B cell (primary cell): ENCODE data around the gene RGS7. TPM values are rescaled to one million over a fixed set of nuclear protein-coding genes. Genes with fewer than 3 reads are reported as not detected.

Experiments used
- ATAC-seq: fragments of 200-7000 bp; cut with Tn5 transposase; one replicate; pipeline ENCODE4 v1.10.0; 2021; ENCODE audit warnings: low read depth, mild to moderate bottlenecking, moderate number of reproducible peaks, moderate library complexity
- CTCF ChIA-PET: fragments of 350-600 bp; sonication (Branson Sonifier 250); formaldehyde crosslinking; loops from one replicate; lab custom pipeline; 2021; ENCODE audit warnings: antibody characterized with exemption, inconsistent platforms; lab: Charles Lee
- POLR2A ChIA-PET: fragments of 350-600 bp; sonication (Branson Sonifier 250); formaldehyde crosslinking; loops from one replicate; lab custom pipeline; 2021; ENCODE audit warnings: antibody characterized with exemption; lab: Charles Lee
- DNase-seq: peaks from one replicate; pipeline ENCODE4 v3.0.0; 2013
- H2AFZ ChIP-seq: 2 replicates; pipeline ENCODE4 v1.6.1; 2012; ENCODE audit warnings: mild to moderate bottlenecking, low read depth, low read length; ENCODE audit not compliant: insufficient read depth, poor library complexity, severe bottlenecking
- H3K27ac ChIP-seq, 2 donors: 1 replicate in 1 of 2; 2 replicates in 1 of 2; pipeline ENCODE4 v1.5.1; 2012 to 2013; ENCODE audit warnings: low read length in 2 of 2, mild to moderate bottlenecking in 2 of 2, moderate library complexity in 1 of 2
- H3K27me3 ChIP-seq, 4 experiments: fragments of 200-600 bp in 1 of 4; sonication (generic) in 1 of 4; replicated peaks in 1 of 4; 1 replicate in 2 of 4; 2 replicates in 2 of 4; pipeline versions ENCODE4 v1.6.1 to v1.7.0; 2013 to 2016; ENCODE audit warnings: low read length in 3 of 4, mild to moderate bottlenecking in 2 of 4, mixed read lengths in 1 of 4, moderate library complexity in 1 of 4; ENCODE audit not compliant: insufficient read depth in 4 of 4, control insufficient read depth in 3 of 4; ENCODE audit errors: control extremely low read depth in 1 of 4
- H3K36me3 ChIP-seq, 2 experiments: replicated peaks in 1 of 2; 1 replicate in 1 of 2; 2 replicates in 1 of 2; pipeline versions ENCODE4 v1.6.1 to v1.7.1; 2013; ENCODE audit warnings: low read length in 1 of 2; ENCODE audit not compliant: insufficient read depth in 2 of 2, control insufficient read depth in 1 of 2; ENCODE audit errors: control extremely low read depth in 1 of 2, extremely low read depth in 1 of 2
- H3K4me1 ChIP-seq, 2 donors: fragments of 200-600 bp in 1 of 2; sonication (generic) in 1 of 2; 1 replicate in 1 of 2; 2 replicates in 1 of 2; pipeline versions ENCODE4 v1.5.1 to v1.6.1; 2013 to 2017; ENCODE audit warnings: low read length in 2 of 2; ENCODE audit not compliant: control insufficient read depth in 2 of 2, insufficient read depth in 2 of 2
- H3K4me2 ChIP-seq: replicated peaks from 2 replicates; pipeline ENCODE3; 2012; ENCODE audit warnings: mild to moderate bottlenecking, low read depth, low read length; ENCODE audit not compliant: poor library complexity, severe bottlenecking
- H3K4me3 ChIP-seq, 5 experiments: fragments of 200-600 bp in 1 of 5; sonication (generic) in 1 of 5; 1 replicate in 3 of 5; 2 replicates in 2 of 5; pipeline versions ENCODE4 v1.5.1 to v1.7.0; 2011 to 2016; ENCODE audit warnings: low read length in 4 of 5, mild to moderate bottlenecking in 4 of 5, low read depth in 2 of 5, control low read depth in 1 of 5, moderate library complexity in 1 of 5; ENCODE audit not compliant: insufficient read depth in 1 of 5; ENCODE audit errors: control extremely low read depth in 1 of 5, extremely low read depth in 1 of 5
- H3K79me2 ChIP-seq: fragments of 200-600 bp; sonication (generic); one replicate; pipeline ENCODE4 v1.6.0; 2016; ENCODE audit warnings: low read length; ENCODE audit not compliant: control insufficient read depth, insufficient read depth
- H3K9ac ChIP-seq: fragments of 200-600 bp; sonication (generic); 2 replicates; pipeline ENCODE4 v1.6.1; 2017; ENCODE audit warnings: mild to moderate bottlenecking, low read length, moderate library complexity
- H3K9me3 ChIP-seq, 3 donors: one replicate each; pipeline versions ENCODE4 v1.6.1 to v1.7.1; 2013; ENCODE audit warnings: low read length in 2 of 3; ENCODE audit not compliant: control insufficient read depth in 2 of 3, insufficient read depth in 1 of 3; ENCODE audit errors: control extremely low read depth in 1 of 3
- H4K20me1 ChIP-seq: 2 replicates; pipeline ENCODE4 v1.6.0; 2012; ENCODE audit warnings: mild to moderate bottlenecking, low read length; ENCODE audit not compliant: insufficient read depth, control insufficient read depth, poor library complexity, severe bottlenecking
- H3K27ac Mint-ChIP-seq: one replicate; pipeline ENCODE4 v1.8.0; 2021; ENCODE audit warnings: mixed read lengths
- H3K27me3 Mint-ChIP-seq: one replicate; pipeline ENCODE4 v1.8.0; 2021; ENCODE audit warnings: mixed read lengths
- H3K4me1 Mint-ChIP-seq: one replicate; pipeline ENCODE4 v1.8.0; 2021; ENCODE audit warnings: mixed read lengths
- H3K4me3 Mint-ChIP-seq: one replicate; pipeline ENCODE4 v1.8.0; 2021; ENCODE audit warnings: mixed read lengths
- H3K9me3 Mint-ChIP-seq: one replicate; pipeline ENCODE4 v1.8.0; 2022; ENCODE audit warnings: mixed read lengths; ENCODE audit not compliant: insufficient read depth
- EZH2 ChIP-seq: IDR thresholded peaks from 2 replicates; pipeline ENCODE4 v1.6.1; 2012; ENCODE audit warnings: borderline replicate concordance, low read depth, mild to moderate bottlenecking, moderate library complexity, low read length; ENCODE audit not compliant: insufficient read depth, poor library complexity, severe bottlenecking
- WGBS: methylation state at CpG from one replicate; pipeline ENCODE4 v1.1.5; 2013; ENCODE audit warnings: missing lambda C conversion rate; ENCODE audit not compliant: insufficient coverage; 5-methylcytosine and 5-hydroxymethylcytosine counted together
- intact Hi-C: fragments of 100-400 bp; cut with micrococcal nuclease; formaldehyde crosslinking; loops from one replicate; pipeline ENCODE4 v1.10.0; 2022
- polyA plus RNA-seq: library from polyadenylated mRNA; depleted of rRNA; stranded (reverse); fragments of >200 nt; gene quantifications from 2 replicates; pipeline ENCODE4 v1.2.3, GENCODE V29; 2012
- total RNA-seq, 2 donors: library from RNA; stranded (reverse); fragments of 120-200 nt in 1 of 2; gene quantifications; 1 replicate in 1 of 2; 2 replicates in 1 of 2; pipeline versions ENCODE4 v1.2.3 to v1.2.4, GENCODE V29; 2013 to 2022
- TF ChIP-seq, protein P1 (sequence below): fragments of 200-600 bp; IDR thresholded peaks from one replicate; pipeline ENCODE4 v1.8.0; 2022; ENCODE audit warnings: antibody characterized with exemption, mild to moderate bottlenecking

The RGS7 gene
- total and polyA plus RNA-seq, 2 donors (not counting 1 experiment from before 2014, with no cell fraction given): 0.15 to 1.8 TPM

DNA sequence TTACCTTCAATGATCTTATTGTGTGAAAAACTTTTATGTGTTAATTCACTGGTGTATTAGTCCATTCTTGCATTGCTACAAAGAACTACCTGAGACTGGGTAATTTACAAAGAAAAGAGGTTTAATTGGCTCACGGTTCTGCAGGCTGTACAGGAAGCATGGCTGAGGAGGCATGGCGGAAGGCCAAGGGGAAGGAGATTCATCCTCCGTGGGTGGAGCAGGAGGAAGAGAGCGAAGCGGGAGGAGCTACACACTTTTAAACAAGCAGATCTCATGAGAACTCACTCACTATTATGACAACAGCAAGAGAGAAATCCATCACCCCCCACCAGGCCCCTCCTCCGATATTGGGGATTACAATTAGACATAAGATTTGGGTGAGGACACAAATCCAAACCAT lies 44.2 kb upstream of the RGS7 start:
- TF ChIP-seq, protein P1, sequence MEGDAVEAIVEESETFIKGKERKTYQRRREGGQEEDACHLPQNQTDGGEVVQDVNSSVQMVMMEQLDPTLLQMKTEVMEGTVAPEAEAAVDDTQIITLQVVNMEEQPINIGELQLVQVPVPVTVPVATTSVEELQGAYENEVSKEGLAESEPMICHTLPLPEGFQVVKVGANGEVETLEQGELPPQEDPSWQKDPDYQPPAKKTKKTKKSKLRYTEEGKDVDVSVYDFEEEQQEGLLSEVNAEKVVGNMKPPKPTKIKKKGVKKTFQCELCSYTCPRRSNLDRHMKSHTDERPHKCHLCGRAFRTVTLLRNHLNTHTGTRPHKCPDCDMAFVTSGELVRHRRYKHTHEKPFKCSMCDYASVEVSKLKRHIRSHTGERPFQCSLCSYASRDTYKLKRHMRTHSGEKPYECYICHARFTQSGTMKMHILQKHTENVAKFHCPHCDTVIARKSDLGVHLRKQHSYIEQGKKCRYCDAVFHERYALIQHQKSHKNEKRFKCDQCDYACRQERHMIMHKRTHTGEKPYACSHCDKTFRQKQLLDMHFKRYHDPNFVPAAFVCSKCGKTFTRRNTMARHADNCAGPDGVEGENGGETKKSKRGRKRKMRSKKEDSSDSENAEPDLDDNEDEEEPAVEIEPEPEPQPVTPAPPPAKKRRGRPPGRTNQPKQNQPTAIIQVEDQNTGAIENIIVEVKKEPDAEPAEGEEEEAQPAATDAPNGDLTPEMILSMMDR: no peak
- no peak for TF ChIP-seq EZH2
- WGBS: 22% methylated on average over 1 of the region's 6 CpGs
- H3K9ac ChIP-seq: no peak overlapping the region
- H3K36me3 ChIP-seq: no peaks in the 10 kb centered on the region
- no peaks in the 10 kb centered on the region for H4K20me1 ChIP-seq
- H3K4me1 ChIP-seq: no peaks in the 10 kb centered on the region
- no peak for ATAC-seq
- no peak for DNase-seq
- Mint-ChIP-seq H3K4me3 (no peak overlapping the region), H3K27me3 (peaks cover 6% of the 10 kb centered on the region), H3K27ac (no peak overlapping the region), H3K4me1 (peaks cover 3% of the 10 kb centered on the region), H3K9me3 (no peaks in the 10 kb centered on the region)
- H3K79me2 ChIP-seq: no peaks in the 10 kb centered on the region
- ChIA-PET CTCF (no interaction called here), POLR2A (no interaction called here)
- no peak overlapping the region for H3K4me2 ChIP-seq
- no peaks in the 10 kb centered on the region for H3K27me3 ChIP-seq
- H3K4me3 ChIP-seq: no peak overlapping the region
- H3K9me3 ChIP-seq: peaks cover 0 to 4% (median 0%) of the 10 kb centered on the region in 3 donors
- intact Hi-C loops: no loop called here
- no peak overlapping the region for H2AFZ ChIP-seq
- H3K27ac ChIP-seq: no peak overlapping the region

DNA sequence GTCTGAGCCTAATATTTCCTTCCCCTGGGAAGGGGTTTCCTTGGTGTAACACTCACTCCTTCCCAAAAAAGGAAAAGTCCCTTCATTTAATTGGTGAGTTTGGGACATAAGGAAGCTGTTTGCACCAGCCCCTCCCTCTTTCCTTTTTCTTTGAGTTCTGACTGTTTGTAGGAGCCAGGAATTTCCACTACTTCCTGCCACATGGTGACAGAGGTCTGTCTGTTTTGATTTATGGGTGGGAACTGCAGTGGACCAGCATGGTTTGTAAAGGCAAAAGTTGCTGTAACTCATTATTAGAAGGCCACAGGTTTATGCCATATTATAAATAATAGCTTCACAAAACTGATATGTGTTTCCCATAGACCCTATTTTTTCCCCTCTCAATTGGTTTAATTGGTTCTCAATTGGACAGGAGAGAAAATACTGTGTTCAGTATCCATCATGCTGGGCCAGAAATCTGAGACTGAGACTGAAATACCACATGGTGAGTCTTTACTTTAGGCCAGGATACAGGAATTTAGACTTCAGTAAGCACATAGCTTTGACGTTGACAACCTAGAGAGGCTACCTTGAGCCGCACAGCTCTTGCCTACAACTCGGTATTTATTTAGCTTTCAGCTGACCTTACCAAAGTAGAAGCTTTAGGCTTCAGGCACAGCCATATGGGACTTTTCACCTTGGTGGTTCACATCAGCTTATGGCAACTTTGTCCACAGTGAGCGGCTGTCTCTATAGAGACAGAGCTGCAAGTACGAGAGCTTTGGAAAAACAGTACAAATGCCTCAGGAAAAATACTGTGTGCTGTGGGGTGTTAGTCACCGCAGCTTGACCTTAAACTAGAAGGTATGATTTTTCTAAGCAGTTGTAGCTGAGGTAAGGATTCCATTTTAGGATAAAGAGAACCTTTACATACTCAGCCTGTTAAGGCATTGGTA lies 40.0 kb upstream of the RGS7 start:
- H3K79me2 ChIP-seq: no peaks in the 10 kb centered on the region
- no peaks in the 10 kb centered on the region for H3K9me3 Mint-ChIP-seq
- WGBS: 89% methylated on average over 6 of the region's 6 CpGs
- CTCF ChIA-PET: no interaction called here
- H3K27me3 ChIP-seq: no peaks in the 10 kb centered on the region
- H3K4me1 ChIP-seq: no peaks in the 10 kb centered on the region
- H3K27me3 Mint-ChIP-seq: peaks cover 21% of the 10 kb centered on the region
- H3K4me1 Mint-ChIP-seq: peaks cover 3% of the 10 kb centered on the region
- H3K4me3 ChIP-seq: no peak overlapping the region
- H4K20me1 ChIP-seq: no peaks in the 10 kb centered on the region
- H3K4me2 ChIP-seq: no peak overlapping the region
- no peak for DNase-seq
- H3K27ac Mint-ChIP-seq: no peak overlapping the region
- TF ChIP-seq, protein P1: no peak
- TF ChIP-seq EZH2: no peak
- no peak for ATAC-seq
- no peak overlapping the region for H3K27ac ChIP-seq
- intact Hi-C loops: no loop called here
- H2AFZ ChIP-seq: no peak overlapping the region
- H3K4me3 Mint-ChIP-seq: no peak overlapping the region
- POLR2A ChIA-PET: no interaction called here
- H3K9me3 ChIP-seq: peaks cover 0 to 4% (median 0%) of the 10 kb centered on the region in 3 donors
- no peak overlapping the region for H3K9ac ChIP-seq
- no peaks in the 10 kb centered on the region for H3K36me3 ChIP-seq
